Measurements from ENCODE around the gene AKAP7.
"Not testable (repeated sequence)": the region's sequence is repeated elsewhere in the genome, so short reads cannot be mapped to it uniquely, and the experiment has no call there.

- TF ChIP-seq CTCF (optimal IDR thresholded peaks at IDR 0.05 in 1 of 3, IDR thresholded peaks at IDR 0.05 in 1 of 3, conservative IDR thresholded peaks at IDR 0.05 in 1 of 3; ENCODE audit: extremely low read depth in 1 of 3, insufficient read depth in 2 of 3, low read length in 3 of 3); EZH2 (IDR thresholded peaks at IDR 0.05; ENCODE audit: low read length): not testable (repeated sequence)
These were observed 44.9 kb upstream of the AKAP7 start for GRCh38 chr6:131090339-131090738.
